Lower lobe of right lung (tissue), 2 donors: ENCODE measurements around the gene UNC13B. TPM values are rescaled to one million over a fixed set of nuclear protein-coding genes. Genes with fewer than 3 reads are reported as not detected.

ENCODE experiments used
- ATAC-seq, 2 donors: fragments of 200-7000 bp; cut with Tn5 transposase; one replicate each; pipeline ENCODE4 v1.9.1; 2020 to 2022; ENCODE audit warnings: mild to moderate bottlenecking in 2 of 2, moderate library complexity in 2 of 2
- DNase-seq: peaks from one replicate; pipeline ENCODE4 v3.0.0-alpha.2; 2020
- H3K27ac ChIP-seq: fragments of 200-600 bp; one replicate; pipeline ENCODE4 v1.8.0; 2022
- H3K27me3 ChIP-seq: fragments of 200-600 bp; one replicate; pipeline ENCODE4 v1.8.0; 2022; ENCODE audit warnings: low read depth
- H3K36me3 ChIP-seq: fragments of 200-600 bp; one replicate; pipeline ENCODE4 v1.8.0; 2022; ENCODE audit warnings: mild to moderate bottlenecking
- H3K4me1 ChIP-seq: fragments of 200-600 bp; one replicate; pipeline ENCODE4 v1.8.0; 2022
- H3K4me3 ChIP-seq: fragments of 200-600 bp; one replicate; pipeline ENCODE4 v1.8.0; 2022; ENCODE audit warnings: mild to moderate bottlenecking
- H3K9me3 ChIP-seq: fragments of 200-600 bp; one replicate; pipeline ENCODE4 v1.8.0; 2022
- CTCF ChIP-seq: fragments of 200-600 bp; IDR thresholded peaks from one replicate; pipeline ENCODE4 v1.8.0; 2022; ENCODE audit warnings: antibody characterized with exemption, mild to moderate bottlenecking
- intact Hi-C: fragments of 100-400 bp; cut with DNase I; formaldehyde crosslinking; loops from one replicate; pipeline ENCODE4 v1.11.0; 2022
- total RNA-seq: library from RNA; stranded (reverse); fragmentation: NEBNext Ultra II Directional; extraction: Animal tissue kit (Norgen Biotek cat#: 25700); gene quantifications from one replicate; pipeline ENCODE4 v1.2.1, GENCODE V29; 2021
- donor health status: DM: no; HTN: yes; CAD: no; lungs with severe emphysema.

Gene UNC13B
- total RNA-seq, 1 donor from 2014 or later = 87.9 TPM

DNA sequence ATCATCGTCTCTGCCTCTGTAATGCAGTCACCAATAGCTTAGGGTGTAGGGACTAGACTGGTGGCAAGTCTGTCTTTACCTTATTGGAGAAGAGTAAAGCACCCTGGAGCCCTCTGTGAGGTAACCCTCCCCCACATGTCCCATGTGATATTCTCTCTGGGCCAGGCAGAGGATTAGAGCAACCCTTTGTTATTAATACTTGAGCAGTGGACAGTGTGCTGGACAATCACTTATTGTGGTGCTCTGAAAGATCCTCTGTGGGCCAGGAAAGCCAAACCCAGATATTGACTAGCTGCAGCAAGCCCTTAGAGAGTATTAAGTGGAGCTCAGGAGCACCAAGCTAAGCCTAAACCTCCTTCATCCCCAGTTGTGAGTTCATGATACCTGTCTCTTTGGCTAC, 188.4 kb downstream of the UNC13B start:
- Histone ChIP-seq H3K36me3 (peaks cover 25% of the 10 kb centered on the region), H3K27ac (peak overlapping the region; percentile 3), H3K9me3 (no peaks in the 10 kb centered on the region), H3K4me3 (no peak overlapping the region), H3K27me3 (no peaks in the 10 kb centered on the region), H3K4me1 (peaks cover 28% of the 10 kb centered on the region)
- ATAC-seq = peak in 1 of 2 donors; percentile 10
- no peak for TF ChIP-seq CTCF
- DNase-seq = no peak
- intact Hi-C loops = no loop called here

- no peak overlapping the region for H3K27ac ChIP-seq
- intact Hi-C loops = no loop called here
- no peaks in the 10 kb centered on the region for H3K9me3 ChIP-seq
- no peaks in the 10 kb centered on the region for H3K27me3 ChIP-seq
- ATAC-seq (peak; percentile 79 to 84), DNase-seq (no peak)
- no peak for TF ChIP-seq CTCF
- peaks cover 25% of the 10 kb centered on the region for H3K36me3 ChIP-seq
- H3K4me1 ChIP-seq = peaks cover 25% of the 10 kb centered on the region
- no peak overlapping the region for H3K4me3 ChIP-seq
Observed at GRCh38 chr9:35350827-35351549, 189.2 kb downstream of the UNC13B start.

DNA sequence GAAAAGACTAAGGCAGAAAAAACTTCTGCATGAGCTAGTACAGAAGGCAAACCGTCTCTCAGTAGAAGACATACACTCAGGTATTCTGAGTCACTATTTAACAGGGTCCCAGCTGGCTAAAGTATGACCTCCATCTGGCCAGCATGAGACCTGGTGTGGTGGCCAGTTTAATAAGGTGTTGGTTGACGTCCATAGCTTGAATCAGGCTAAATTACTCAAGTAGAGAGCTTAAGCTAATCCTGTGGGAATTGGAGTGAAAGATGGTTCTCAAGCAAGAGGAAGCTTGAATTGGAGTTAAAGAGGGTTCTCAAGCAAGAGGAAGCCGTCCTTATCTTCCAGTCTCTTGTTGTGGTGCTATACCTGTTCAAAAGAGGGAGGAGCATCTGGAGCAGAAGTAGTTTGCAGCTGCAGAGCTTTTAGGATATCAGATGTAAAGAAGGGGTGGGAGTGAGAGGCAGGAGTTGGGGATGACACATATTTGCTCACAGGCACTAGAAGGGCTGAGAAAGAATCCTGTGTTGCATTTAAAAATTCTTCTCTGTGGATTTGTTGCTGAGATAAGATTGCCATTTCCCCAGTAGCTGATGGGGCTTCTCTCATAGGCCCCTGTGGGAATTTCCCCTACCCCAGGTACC, 192.0 kb downstream of the UNC13B start:
- ATAC-seq (no peak), DNase-seq (no peak)
- Histone ChIP-seq H3K4me3 (no peak overlapping the region), H3K9me3 (no peaks in the 10 kb centered on the region), H3K4me1 (peaks cover 21% of the 10 kb centered on the region), H3K27me3 (no peaks in the 10 kb centered on the region), H3K36me3 (peaks cover 20% of the 10 kb centered on the region), H3K27ac (no peak overlapping the region)
- no peak for TF ChIP-seq CTCF
- intact Hi-C loops = no loop called here

GRCh38 chr9:35355939-35356338, 194.1 kb downstream of the UNC13B start:
- Histone ChIP-seq H3K4me3 (no peak overlapping the region), H3K4me1 (peaks cover 8% of the 10 kb centered on the region), H3K36me3 (peaks cover 20% of the 10 kb centered on the region), H3K27me3 (no peaks in the 10 kb centered on the region), H3K9me3 (no peaks in the 10 kb centered on the region), H3K27ac (no peak overlapping the region)
- intact Hi-C loops = no loop called here
- no peak for DNase-seq
- no peak for ATAC-seq
- no peak for TF ChIP-seq CTCF

DNA sequence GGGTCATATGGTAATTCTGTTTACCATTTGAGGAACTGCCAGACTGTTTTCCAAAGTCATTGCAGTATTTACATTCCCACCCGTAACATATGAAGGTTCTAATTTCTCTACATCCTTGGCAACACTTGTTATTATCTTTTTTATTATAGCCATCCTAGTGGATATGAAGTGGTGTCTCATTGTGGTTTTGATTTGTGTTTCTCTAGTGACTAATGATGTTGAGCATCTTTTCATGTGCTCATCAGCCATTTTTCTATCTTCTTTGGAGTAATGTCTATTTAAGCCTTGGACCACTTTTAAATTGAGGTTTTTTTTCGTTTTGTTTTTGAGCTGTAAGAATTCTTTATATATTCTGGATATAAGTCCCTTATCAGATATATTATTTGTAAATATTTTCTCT, 195.3 kb downstream of the UNC13B start:
- no peak overlapping the region for H3K27ac ChIP-seq
- H3K4me1 ChIP-seq = no peaks in the 10 kb centered on the region
- H3K27me3 ChIP-seq = no peaks in the 10 kb centered on the region
- no peak for DNase-seq
- no peak for ATAC-seq
- no peak overlapping the region for H3K4me3 ChIP-seq
- intact Hi-C loops = no loop called here
- no peak for TF ChIP-seq CTCF
- no peaks in the 10 kb centered on the region for H3K9me3 ChIP-seq
- H3K36me3 ChIP-seq = peaks cover 12% of the 10 kb centered on the region
